Adrenal gland (tissue), 5 donors: Measurements from ENCODE around the gene MNAT1.

Source experiments
- CTCF ChIP-seq, 6 experiments: fragments of 450-650 bp in 4 of 6; fragments of 200-600 bp in 2 of 6; sonication (generic) in 1 of 6; IDR thresholded peaks; 1 replicate in 5 of 6; 2 replicates in 1 of 6; pipeline versions ENCODE4 v1.5.1 to v1.8.0; 2016 to 2021; ENCODE audit warnings: antibody characterized with exemption in 6 of 6, mild to moderate bottlenecking in 2 of 6, moderate library complexity in 1 of 6
- POLR2A ChIP-seq, 2 donors: fragments of 450-650 bp; IDR thresholded peaks; one replicate each; pipeline ENCODE4 v1.6.1; 2017; ENCODE audit warnings: antibody characterized with exemption in 2 of 2, mild to moderate bottlenecking in 2 of 2, moderate library complexity in 1 of 2
- donor health status: DM: no; HTN: no; CAD: no.

GRCh38 chr14:60773558-60773957 lies 39.0 kb downstream of the MNAT1 start:
- TF ChIP-seq POLR2A (IDR thresholded peaks at IDR 0.05) (no peak), CTCF (IDR thresholded peaks at IDR 0.05) (no peak)
